Bronchial epithelial cell (primary cell): ENCODE measurements around the gene CDC45. TPM values are rescaled to one million over a fixed set of nuclear protein-coding genes. Genes with fewer than 3 reads are reported as not detected.
"Not testable (repeated sequence)": the region's sequence is repeated elsewhere in the genome, so short reads cannot be mapped to it uniquely, and the experiment has no call there.

Source experiments
- DNase-seq: peaks from one replicate; pipeline ENCODE4 v3.0.0-alpha.2; 2010; ENCODE audit warnings: low read depth
- FAIRE-seq: peaks from 2 replicates; lab custom pipeline; 2011; peaks lifted over from hg19 to GRCh38; lab: Jason Lieb, UNC
- H3K27me3 ChIP-seq: 2 replicates; pipeline ENCODE4 v1.5.1; 2011; ENCODE audit warnings: low read length; ENCODE audit not compliant: control insufficient read depth, insufficient read depth
- H3K36me3 ChIP-seq: 2 replicates; pipeline ENCODE4 v1.5.1; 2011; ENCODE audit warnings: low read length; ENCODE audit not compliant: control insufficient read depth, insufficient read depth
- H3K4me3 ChIP-seq: 2 replicates; pipeline ENCODE4 v1.5.1; 2011; ENCODE audit warnings: mild to moderate bottlenecking, low read depth, low read length, control low read depth
- total RNA-seq: library from RNA; depleted of rRNA; stranded (reverse); fragments of >200 nt; gene quantifications from 2 replicates; pipeline ENCODE4 v1.2.1, GENCODE V29; 2014
- TF ChIP-seq, protein P1 (sequence below): IDR thresholded peaks from 2 replicates; pipeline ENCODE4 v1.5.1; 2011; ENCODE audit warnings: mild to moderate bottlenecking, moderate library complexity, low read length, control low read depth, inconsistent platforms; ENCODE audit not compliant: insufficient read depth, severe bottlenecking

Gene CDC45
- total RNA-seq, 1 donor from 2014 or later: 0.26 TPM

DNA sequence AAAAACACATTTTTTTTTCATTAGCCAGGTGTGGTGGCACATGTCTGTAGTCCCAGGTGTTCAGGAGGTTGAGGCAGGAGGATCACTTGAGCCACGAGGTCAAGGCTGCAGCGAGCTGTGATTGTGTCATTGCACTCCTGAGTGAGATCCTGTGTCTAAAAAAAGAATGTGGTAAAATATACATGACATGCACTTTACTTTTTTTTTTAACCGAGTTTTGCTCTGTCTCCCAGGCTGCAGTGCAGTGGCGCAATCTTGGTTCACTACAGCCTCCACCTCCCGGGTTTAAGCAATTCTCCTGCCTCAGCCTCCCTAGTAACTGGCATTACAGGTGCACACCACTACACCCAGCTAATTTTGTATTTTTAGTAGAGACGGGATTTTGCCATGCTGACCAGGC lies 67.0 kb downstream of the CDC45 start:
- no peaks in the 10 kb centered on the region for H3K27me3 ChIP-seq
- no peak overlapping the region for H3K4me3 ChIP-seq
- no peak for FAIRE-seq
- no peak for DNase-seq
- TF ChIP-seq, protein P1, sequence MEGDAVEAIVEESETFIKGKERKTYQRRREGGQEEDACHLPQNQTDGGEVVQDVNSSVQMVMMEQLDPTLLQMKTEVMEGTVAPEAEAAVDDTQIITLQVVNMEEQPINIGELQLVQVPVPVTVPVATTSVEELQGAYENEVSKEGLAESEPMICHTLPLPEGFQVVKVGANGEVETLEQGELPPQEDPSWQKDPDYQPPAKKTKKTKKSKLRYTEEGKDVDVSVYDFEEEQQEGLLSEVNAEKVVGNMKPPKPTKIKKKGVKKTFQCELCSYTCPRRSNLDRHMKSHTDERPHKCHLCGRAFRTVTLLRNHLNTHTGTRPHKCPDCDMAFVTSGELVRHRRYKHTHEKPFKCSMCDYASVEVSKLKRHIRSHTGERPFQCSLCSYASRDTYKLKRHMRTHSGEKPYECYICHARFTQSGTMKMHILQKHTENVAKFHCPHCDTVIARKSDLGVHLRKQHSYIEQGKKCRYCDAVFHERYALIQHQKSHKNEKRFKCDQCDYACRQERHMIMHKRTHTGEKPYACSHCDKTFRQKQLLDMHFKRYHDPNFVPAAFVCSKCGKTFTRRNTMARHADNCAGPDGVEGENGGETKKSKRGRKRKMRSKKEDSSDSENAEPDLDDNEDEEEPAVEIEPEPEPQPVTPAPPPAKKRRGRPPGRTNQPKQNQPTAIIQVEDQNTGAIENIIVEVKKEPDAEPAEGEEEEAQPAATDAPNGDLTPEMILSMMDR: no peak
- no peaks in the 10 kb centered on the region for H3K36me3 ChIP-seq

DNA sequence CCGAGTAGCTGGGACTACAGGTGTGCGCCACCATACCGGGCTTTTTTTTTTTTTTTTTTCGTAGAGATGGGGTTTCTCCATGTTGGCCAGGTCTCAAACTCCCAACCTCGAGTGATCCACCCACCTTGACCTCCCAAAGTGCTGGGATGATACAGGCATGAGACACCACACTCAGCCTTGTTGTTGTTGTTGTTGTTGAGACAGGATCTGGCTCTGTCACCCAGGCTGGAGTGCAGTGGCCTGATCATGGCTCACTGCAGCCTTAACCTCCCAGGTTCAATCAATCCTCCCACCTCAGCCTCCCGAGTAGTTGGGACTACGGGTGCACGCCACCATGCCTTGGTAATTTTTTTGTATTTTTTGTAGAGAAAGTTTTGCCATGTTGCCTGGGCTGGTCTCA lies 67.9 kb downstream of the CDC45 start:
- H3K27me3 ChIP-seq: no peaks in the 10 kb centered on the region
- H3K36me3 ChIP-seq: no peaks in the 10 kb centered on the region
- FAIRE-seq (no peak), DNase-seq (no peak)
- TF ChIP-seq, protein P1: no peak
- H3K4me3 ChIP-seq: no peak overlapping the region

DNA sequence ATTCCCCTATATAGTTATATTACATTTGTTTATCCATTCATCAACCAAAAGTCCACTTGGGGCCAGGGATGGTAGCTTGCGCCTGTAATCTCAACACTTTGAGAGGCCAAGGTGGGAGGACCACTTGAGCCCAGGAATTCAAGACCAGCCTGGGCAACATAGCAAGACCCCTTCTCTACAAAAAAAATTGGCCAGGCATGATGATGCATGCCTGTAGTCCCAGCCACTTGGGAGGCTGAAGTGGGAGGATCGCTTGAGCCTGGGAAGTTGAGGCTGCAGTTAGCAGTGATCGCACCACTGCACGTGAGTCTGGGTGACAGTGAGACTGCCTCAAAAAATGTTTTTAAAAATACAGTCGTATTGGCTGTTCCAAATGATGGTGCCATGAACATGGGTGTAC lies 68.7 kb downstream of the CDC45 start:
- not testable (repeated sequence) for H3K27me3 ChIP-seq, H3K4me3 ChIP-seq, DNase-seq, H3K36me3 ChIP-seq
- peak; percentile 36 for FAIRE-seq

DNA sequence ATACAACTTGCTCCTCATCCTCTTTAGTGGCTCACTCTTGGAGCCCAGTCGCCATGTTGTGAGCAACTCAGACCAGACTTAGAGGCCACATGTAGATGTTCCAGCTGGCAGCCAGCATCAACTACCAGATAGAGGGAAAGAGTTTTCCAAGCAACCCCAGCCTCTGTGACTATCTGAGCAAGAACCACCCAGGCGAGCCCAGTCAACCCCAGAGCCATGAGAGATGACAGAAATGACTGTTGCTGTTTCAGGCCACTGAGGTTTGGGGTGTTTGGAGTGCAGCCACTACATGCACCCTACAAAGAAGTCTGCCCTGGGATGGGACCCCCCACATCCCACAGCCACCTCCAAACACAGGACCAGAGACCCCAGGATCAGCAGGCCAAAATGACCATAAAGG lies 69.2 kb downstream of the CDC45 start:
- no peak overlapping the region for H3K4me3 ChIP-seq
- FAIRE-seq (peak; percentile 23), DNase-seq (no peak)

DNA sequence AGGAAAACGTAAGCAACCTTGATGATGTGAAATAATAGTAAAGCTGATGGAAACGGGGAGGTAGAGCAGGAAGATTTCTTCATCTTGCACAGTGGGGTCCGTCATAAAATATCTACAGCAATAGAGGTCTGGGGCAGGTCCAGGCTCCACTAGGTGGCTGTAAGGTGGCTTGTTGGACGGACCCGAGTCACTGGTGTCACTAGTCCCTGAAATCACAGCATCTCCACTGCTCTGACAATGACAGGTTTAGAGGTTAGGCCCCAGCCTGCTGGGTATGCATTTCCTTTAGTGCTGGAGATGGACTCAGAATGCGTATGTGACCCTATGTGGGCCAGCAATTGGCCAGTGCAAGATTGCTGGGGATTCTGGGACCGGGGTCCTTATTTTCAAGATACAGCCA lies 69.7 kb downstream of the CDC45 start:
- DNase-seq (no peak), FAIRE-seq (no peak)
- H3K4me3 ChIP-seq: no peak overlapping the region
- TF ChIP-seq, protein P1: no peak
- no peaks in the 10 kb centered on the region for H3K27me3 ChIP-seq
- H3K36me3 ChIP-seq: no peaks in the 10 kb centered on the region

More for the DNA sequence above, 69.2 kb downstream of the CDC45 start:
- TF ChIP-seq, protein P1: no peak
- Histone ChIP-seq H3K36me3 (no peaks in the 10 kb centered on the region), H3K27me3 (no peaks in the 10 kb centered on the region)

DNA sequence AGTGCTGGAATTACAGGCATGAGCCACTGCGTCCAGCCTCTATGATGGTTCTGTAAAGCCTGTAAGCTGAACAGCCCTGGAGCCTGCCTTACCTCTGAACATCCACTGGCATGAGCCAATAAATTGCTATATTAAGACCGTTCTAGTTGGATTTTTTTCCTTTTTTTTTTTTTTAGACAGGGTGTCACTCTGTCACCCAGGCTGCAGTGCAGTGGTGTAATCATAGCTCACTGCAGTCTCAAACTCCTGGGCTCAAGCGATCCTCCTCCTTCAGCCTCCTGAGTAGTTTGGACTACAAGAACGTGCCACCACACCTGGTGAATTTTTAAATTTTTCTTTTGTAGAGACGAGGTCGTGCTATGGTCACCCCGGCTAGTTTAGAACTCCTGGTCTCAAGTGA lies 70.7 kb downstream of the CDC45 start:
- TF ChIP-seq, protein P1: no peak
- FAIRE-seq (no peak), DNase-seq (no peak)

More for the DNA sequence above, 70.7 kb downstream of the CDC45 start:
- no peaks in the 10 kb centered on the region for H3K27me3 ChIP-seq
- no peak overlapping the region for H3K4me3 ChIP-seq
- no peaks in the 10 kb centered on the region for H3K36me3 ChIP-seq
